Stimulated activated memory B cell treated with anti-CD40 and anti-IgM and Interleukin-4, amounts not matched to agents 10 μg/mL and 1 μg/mL and 100 μg/mL, for 72 hours (primary cell): ENCODE results near the gene ARHGEF33.

Source experiments
- ATAC-seq: fragments of 150-1000 bp; cut with Tn5 transposase; 2 replicates; pipeline ENCODE4 v1.10.0; 2021
- H3K27ac Mint-ChIP-seq: one replicate; pipeline ENCODE4 v1.8.0; 2022; ENCODE audit warnings: mild to moderate bottlenecking, mixed read lengths
- H3K27me3 Mint-ChIP-seq: one replicate; pipeline ENCODE4 v1.8.0; 2022; ENCODE audit warnings: mixed read lengths
- H3K36me3 Mint-ChIP-seq: one replicate; pipeline ENCODE4 v1.8.0; 2022; ENCODE audit warnings: mixed read lengths
- H3K4me1 Mint-ChIP-seq: one replicate; pipeline ENCODE4 v1.8.0; 2022; ENCODE audit warnings: mixed read lengths
- H3K4me3 Mint-ChIP-seq: one replicate; pipeline ENCODE4 v1.8.0; 2022; ENCODE audit warnings: mild to moderate bottlenecking, moderate library complexity, mixed read lengths
- H3K9me3 Mint-ChIP-seq: one replicate; pipeline ENCODE4 v1.8.0; 2022; ENCODE audit warnings: mixed read lengths

ARHGEF33 gene

GRCh38 chr2:38889575-38889974 lies at the start of gene ARHGEF33:
Gene ARHGEF33, plus strand, starts transcription at chr2:38889875. Its CDS starts 29,573 bp downstream, at chr2:38919448.
- no peak for ATAC-seq
- Mint-ChIP-seq H3K9me3 (no peaks in the 10 kb centered on the region), H3K27ac (no peak within 1 kb of the TSS), H3K27me3 (no peaks in the 10 kb centered on the region), H3K36me3 (no peaks in the 10 kb centered on the region), H3K4me1 (no peaks in the 10 kb centered on the region), H3K4me3 (no peak within 1 kb of the TSS)

GRCh38 chr2:38850045-38850444 lies 39.6 kb upstream of the ARHGEF33 start:
- Mint-ChIP-seq H3K27ac (peak overlapping the region; percentile 15), H3K4me3 (no peak overlapping the region), H3K36me3 (peaks cover 52% of the 10 kb centered on the region), H3K27me3 (no peaks in the 10 kb centered on the region), H3K9me3 (no peaks in the 10 kb centered on the region), H3K4me1 (peaks cover 8% of the 10 kb centered on the region)
- peak; percentile 62 for ATAC-seq

- Mint-ChIP-seq H3K9me3 (no peaks in the 10 kb centered on the region), H3K4me1 (no peaks in the 10 kb centered on the region), H3K36me3 (peaks cover 50% of the 10 kb centered on the region), H3K27ac (no peak overlapping the region), H3K4me3 (no peak overlapping the region), H3K27me3 (no peaks in the 10 kb centered on the region)
- ATAC-seq, result no peak
These were observed 33.5 kb upstream of the ARHGEF33 start for GRCh38 chr2:38856165-38856564.

- Mint-ChIP-seq H3K27me3 (no peaks in the 10 kb centered on the region), H3K4me3 (no peak overlapping the region), H3K9me3 (no peaks in the 10 kb centered on the region), H3K36me3 (peaks cover 73% of the 10 kb centered on the region), H3K4me1 (no peaks in the 10 kb centered on the region), H3K27ac (no peak overlapping the region)
- ATAC-seq, result no peak
These were observed 27.2 kb upstream of the ARHGEF33 start for GRCh38 chr2:38862476-38862875.

GRCh38 chr2:38863061-38863695 lies 26.5 kb upstream of the ARHGEF33 start:
- Mint-ChIP-seq H3K4me1 (no peaks in the 10 kb centered on the region), H3K4me3 (no peak overlapping the region), H3K36me3 (peaks cover 79% of the 10 kb centered on the region), H3K9me3 (no peaks in the 10 kb centered on the region), H3K27me3 (no peaks in the 10 kb centered on the region), H3K27ac (no peak overlapping the region)
- ATAC-seq, result no peak

- Mint-ChIP-seq H3K27me3 (no peaks in the 10 kb centered on the region), H3K9me3 (peaks cover 14% of the 10 kb centered on the region), H3K4me1 (peaks cover 5% of the 10 kb centered on the region), H3K36me3 (peaks cover 79% of the 10 kb centered on the region), H3K4me3 (no peak overlapping the region), H3K27ac (no peak overlapping the region)
- no peak for ATAC-seq
These were observed 22.8 kb upstream of the ARHGEF33 start for GRCh38 chr2:38866773-38867443.

GRCh38 chr2:38871432-38871831 lies 18.2 kb upstream of the ARHGEF33 start:
- Mint-ChIP-seq H3K4me3 (no peak overlapping the region), H3K9me3 (peaks cover 20% of the 10 kb centered on the region), H3K27me3 (no peaks in the 10 kb centered on the region), H3K27ac (no peak overlapping the region), H3K4me1 (peaks cover 41% of the 10 kb centered on the region), H3K36me3 (peaks cover 58% of the 10 kb centered on the region)
- no peak for ATAC-seq

- peaks cover 20% of the 10 kb centered on the region for H3K9me3 Mint-ChIP-seq
- ATAC-seq, result no peak
- H3K36me3 Mint-ChIP-seq, result peaks cover 42% of the 10 kb centered on the region
- peaks cover 44% of the 10 kb centered on the region for H3K4me1 Mint-ChIP-seq
- no peak overlapping the region for H3K4me3 Mint-ChIP-seq
- no peak overlapping the region for H3K27ac Mint-ChIP-seq
- H3K27me3 Mint-ChIP-seq, result no peaks in the 10 kb centered on the region
These were observed 15.9 kb upstream of the ARHGEF33 start for GRCh38 chr2:38873763-38874162.

GRCh38 chr2:38875227-38875575 lies 14.5 kb upstream of the ARHGEF33 start:
- H3K27me3 Mint-ChIP-seq, result no peaks in the 10 kb centered on the region
- peak overlapping the region; percentile 94 for H3K4me3 Mint-ChIP-seq
- peaks cover 39% of the 10 kb centered on the region for H3K4me1 Mint-ChIP-seq
- H3K9me3 Mint-ChIP-seq, result peaks cover 11% of the 10 kb centered on the region
- H3K27ac Mint-ChIP-seq, result peak overlapping the region; percentile 90
- no peak for ATAC-seq
- peaks cover 29% of the 10 kb centered on the region for H3K36me3 Mint-ChIP-seq

GRCh38 chr2:38875576-38876367 lies 13.9 kb upstream of the ARHGEF33 start, which contains the start of the genes DHX57 and MORN2:
Gene DHX57, minus strand, starts transcription at chr2:38875934. Its CDS starts 7,529 bp downstream, at chr2:38868405.
Gene MORN2, plus strand, starts transcription at chr2:38875976.
- Mint-ChIP-seq H3K36me3 (peaks cover 26% of the 10 kb centered on the region), H3K4me3 (peak within 1 kb of the TSS; percentile 94), H3K4me1 (peaks cover 39% of the 10 kb centered on the region), H3K9me3 (peaks cover 9% of the 10 kb centered on the region), H3K27me3 (no peaks in the 10 kb centered on the region), H3K27ac (peak within 1 kb of the TSS; percentile 90)
- ATAC-seq, result peak; percentile 99

- Mint-ChIP-seq H3K4me3 (peak overlapping the region; percentile 94), H3K36me3 (peaks cover 22% of the 10 kb centered on the region), H3K4me1 (peaks cover 39% of the 10 kb centered on the region)
These were observed 13.3 kb upstream of the ARHGEF33 start for GRCh38 chr2:38876407-38876806.

GRCh38 chr2:38886063-38886462 lies 3.6 kb upstream of the ARHGEF33 start:
- no peak for ATAC-seq
- Mint-ChIP-seq H3K27me3 (no peaks in the 10 kb centered on the region), H3K4me1 (no peaks in the 10 kb centered on the region), H3K36me3 (no peaks in the 10 kb centered on the region), H3K27ac (no peak overlapping the region), H3K9me3 (no peaks in the 10 kb centered on the region), H3K4me3 (no peak overlapping the region)

More at GRCh38 chr2:38876407-38876806, 13.3 kb upstream of the ARHGEF33 start:
- no peak for ATAC-seq
- no peaks in the 10 kb centered on the region for H3K27me3 Mint-ChIP-seq
- peak overlapping the region; percentile 90 for H3K27ac Mint-ChIP-seq
- peaks cover 7% of the 10 kb centered on the region for H3K9me3 Mint-ChIP-seq

GRCh38 chr2:38887347-38887746 lies 2.3 kb upstream of the ARHGEF33 start:
- ATAC-seq, result no peak
- no peaks in the 10 kb centered on the region for H3K4me1 Mint-ChIP-seq
- H3K27ac Mint-ChIP-seq, result no peak overlapping the region
- H3K27me3 Mint-ChIP-seq, result no peaks in the 10 kb centered on the region
- no peaks in the 10 kb centered on the region for H3K36me3 Mint-ChIP-seq
- no peaks in the 10 kb centered on the region for H3K9me3 Mint-ChIP-seq
- H3K4me3 Mint-ChIP-seq, result no peak overlapping the region

GRCh38 chr2:38887902-38888554 lies 1.6 kb upstream of the ARHGEF33 start:
- Mint-ChIP-seq H3K4me3 (no peak overlapping the region), H3K9me3 (no peaks in the 10 kb centered on the region), H3K27me3 (no peaks in the 10 kb centered on the region), H3K27ac (no peak overlapping the region), H3K4me1 (no peaks in the 10 kb centered on the region), H3K36me3 (no peaks in the 10 kb centered on the region)
- no peak for ATAC-seq

- Mint-ChIP-seq H3K4me3 (no peak overlapping the region), H3K27me3 (no peaks in the 10 kb centered on the region), H3K9me3 (no peaks in the 10 kb centered on the region), H3K4me1 (no peaks in the 10 kb centered on the region), H3K27ac (no peak overlapping the region), H3K36me3 (no peaks in the 10 kb centered on the region)
- no peak for ATAC-seq
These were observed 630 bp upstream of the ARHGEF33 start for GRCh38 chr2:38889045-38889444.
